Upper lobe of right lung (tissue), 1 donor: ENCODE data around the gene PHGDH. TPM values are rescaled to one million over a fixed set of nuclear protein-coding genes. Genes with fewer than 3 reads are reported as not detected.

Source experiments
- ATAC-seq: fragments of 200-7000 bp; cut with Tn5 transposase; one replicate; pipeline ENCODE4 v1.9.1; 2020; ENCODE audit warnings: mild to moderate bottlenecking, moderate library complexity
- DNase-seq: peaks from one replicate; pipeline ENCODE4 v3.0.0-alpha.2; 2020
- H3K27ac ChIP-seq: fragments of 200-600 bp; one replicate; pipeline ENCODE4 v1.8.0; 2022
- H3K27me3 ChIP-seq: fragments of 200-600 bp; one replicate; pipeline ENCODE4 v1.8.0; 2022; ENCODE audit warnings: mild to moderate bottlenecking
- H3K36me3 ChIP-seq: fragments of 200-600 bp; one replicate; pipeline ENCODE4 v1.8.0; 2022
- H3K4me1 ChIP-seq: fragments of 200-600 bp; one replicate; pipeline ENCODE4 v1.8.0; 2022
- H3K4me3 ChIP-seq: fragments of 200-600 bp; one replicate; pipeline ENCODE4 v1.8.0; 2022; ENCODE audit warnings: mild to moderate bottlenecking
- H3K9me3 ChIP-seq: fragments of 200-600 bp; one replicate; pipeline ENCODE4 v1.8.0; 2022
- CTCF ChIP-seq: fragments of 200-600 bp; IDR thresholded peaks from one replicate; pipeline ENCODE4 v1.8.0; 2022; ENCODE audit warnings: antibody characterized with exemption
- intact Hi-C: fragments of 100-400 bp; cut with DNase I; formaldehyde crosslinking; loops from one replicate; pipeline ENCODE4 v1.11.0; 2022
- total RNA-seq: library from RNA; stranded (reverse); fragmentation: NEBNext Ultra II Directional; extraction: Animal tissue kit (Norgen Biotek cat#: 25700); gene quantifications from one replicate; pipeline ENCODE4 v1.2.1, GENCODE V29; 2021
- donor health status: DM: no; HTN: yes; CAD: no; lungs with severe emphysema.

PHGDH gene
- total RNA-seq, 1 donor from 2014 or later: 51.7 TPM

- Histone ChIP-seq H3K4me1 (no peaks in the 10 kb centered on the region), H3K27me3 (no peaks in the 10 kb centered on the region), H3K27ac (no peak overlapping the region), H3K4me3 (no peak overlapping the region), H3K9me3 (no peaks in the 10 kb centered on the region), H3K36me3 (no peaks in the 10 kb centered on the region)
- intact Hi-C loops: no loop called here
- DNase-seq (no peak), ATAC-seq (no peak)
- TF ChIP-seq CTCF: no peak
These were observed 35.7 kb downstream of the PHGDH start for GRCh38 chr1:119747451-119747850.

GRCh38 chr1:119748040-119748439, 36.3 kb downstream of the PHGDH start:
- H3K4me3 ChIP-seq: no peak overlapping the region
- no peaks in the 10 kb centered on the region for H3K27me3 ChIP-seq
- H3K9me3 ChIP-seq: no peaks in the 10 kb centered on the region
- no peak for TF ChIP-seq CTCF
- no peak overlapping the region for H3K27ac ChIP-seq
- ATAC-seq (peak; percentile 65), DNase-seq (no peak)
- no peaks in the 10 kb centered on the region for H3K36me3 ChIP-seq
- intact Hi-C loops: no loop called here
- H3K4me1 ChIP-seq: no peaks in the 10 kb centered on the region

- no peak overlapping the region for H3K27ac ChIP-seq
- H3K27me3 ChIP-seq: no peaks in the 10 kb centered on the region
- H3K9me3 ChIP-seq: no peaks in the 10 kb centered on the region
- H3K4me1 ChIP-seq: no peaks in the 10 kb centered on the region
- intact Hi-C loops: no loop called here
- TF ChIP-seq CTCF: no peak
- H3K36me3 ChIP-seq: no peaks in the 10 kb centered on the region
- ATAC-seq: no peak
- no peak overlapping the region for H3K4me3 ChIP-seq
- DNase-seq: no peak
These were observed 40.9 kb downstream of the PHGDH start for GRCh38 chr1:119752592-119752991.

- no peak overlapping the region for H3K4me3 ChIP-seq
- no peak overlapping the region for H3K27ac ChIP-seq
- no peaks in the 10 kb centered on the region for H3K36me3 ChIP-seq
- H3K27me3 ChIP-seq: no peaks in the 10 kb centered on the region
- ATAC-seq: no peak
- intact Hi-C loops: no loop called here
- DNase-seq: no peak
- no peak for TF ChIP-seq CTCF
- no peaks in the 10 kb centered on the region for H3K4me1 ChIP-seq
- no peaks in the 10 kb centered on the region for H3K9me3 ChIP-seq
These were observed 46.9 kb downstream of the PHGDH start for GRCh38 chr1:119758584-119758983.

- no peak for ATAC-seq
- no peak for TF ChIP-seq CTCF
These were observed 50.7 kb downstream of the PHGDH start for GRCh38 chr1:119762409-119762808.

GRCh38 chr1:119762953-119763352, 51.2 kb downstream of the PHGDH start:
- Histone ChIP-seq H3K27me3 (no peaks in the 10 kb centered on the region), H3K4me3 (no peak overlapping the region), H3K27ac (no peak overlapping the region), H3K4me1 (no peaks in the 10 kb centered on the region), H3K9me3 (no peaks in the 10 kb centered on the region), H3K36me3 (no peaks in the 10 kb centered on the region)
- no peak for TF ChIP-seq CTCF
- ATAC-seq (no peak), DNase-seq (no peak)
- intact Hi-C loops: no loop called here

More at GRCh38 chr1:119762409-119762808, 50.7 kb downstream of the PHGDH start:
- no peaks in the 10 kb centered on the region for H3K36me3 ChIP-seq
- H3K4me1 ChIP-seq: no peaks in the 10 kb centered on the region
- intact Hi-C loops: no loop called here
- no peaks in the 10 kb centered on the region for H3K9me3 ChIP-seq
- H3K4me3 ChIP-seq: no peak overlapping the region
- H3K27me3 ChIP-seq: no peaks in the 10 kb centered on the region
- DNase-seq: no peak
- H3K27ac ChIP-seq: no peak overlapping the region
